ENCODE measurements around the gene SIRT6. TPM values are rescaled to one million over a fixed set of nuclear protein-coding genes. Genes with fewer than 3 reads are reported as not detected.
A peak's percentile ranks its signal among the peaks of the same experiment; 100 is the strongest.

SIRT6 gene
- total and polyA plus RNA-seq, 9 of the 15 experiments (the other 6 are each of a cell fraction or from before 2014, with no cell fraction given), result 1.4 to 41.1 (median 10.2) TPM

DNA sequence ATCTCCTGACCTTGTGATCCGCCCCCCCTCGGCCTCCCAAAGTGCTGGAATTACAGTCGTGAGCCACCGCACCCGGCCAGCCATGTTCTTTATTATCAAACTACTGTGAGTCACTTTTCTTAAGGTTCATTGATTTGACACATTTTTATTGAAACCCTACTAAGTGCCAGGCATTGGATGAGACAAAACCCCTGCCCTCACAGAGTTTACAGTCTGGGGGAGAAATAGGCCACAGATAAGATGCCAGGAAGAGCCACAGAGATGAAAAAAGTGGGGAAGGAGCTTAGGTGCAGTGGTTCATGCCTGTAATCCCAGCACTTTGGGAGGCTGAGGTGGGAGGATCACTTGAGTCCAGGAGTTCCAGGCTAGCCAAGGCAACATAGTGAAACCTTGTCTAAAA is 43.9 kb downstream of the SIRT6 start:
- ChIA-PET CTCF (ENCODE audit: low intra/inter-chr PET ratio) (no interaction called here), POLR2A (no interaction called here)
- H3K27me3 ChIP-seq (ENCODE audit: control insufficient read depth in 2 of 2, insufficient read depth in 2 of 2, low read length in 2 of 2), result peaks cover 0 to 3% of the 10 kb centered on the region in 2 experiments; a peak in 1 of 5 replicates
- no peak overlapping the region for H3K9ac ChIP-seq (ENCODE audit: insufficient read depth in 1 of 2, low read depth in 2 of 2, low read length in 2 of 2)
- FAIRE-seq (no peak), ATAC-seq (no peak), DNase-seq (ENCODE audit: extremely low read depth in 1 of 4, low spot score in 3 of 4) (no peak)
- WGBS (ENCODE audit: insufficient coverage, low coverage, missing lambda C conversion rate), result 64% methylated on average over 5 of the region's 5 CpGs
- no peaks in the 10 kb centered on the region for H3K36me3 ChIP-seq (ENCODE audit: control insufficient read depth, insufficient read depth, low read length)
- TF ChIP-seq FOXA3 (CRISPR knock-in tag; conservative IDR thresholded peaks at IDR 0.05 in 1 of 2, IDR thresholded peaks at IDR 0.05 in 1 of 2) (no peak), ZNF316 (IDR thresholded peaks at IDR 0.05) (peak; percentile 17; the same call in 1 of the 2 replicates), ZKSCAN1 (IDR thresholded peaks at IDR 0.05; ENCODE audit: low read depth, low read length) (peak; percentile 52; the same call in 1 of the 2 replicates)
- H3K9me1 ChIP-seq (ENCODE audit: control insufficient read depth, insufficient read depth, low read length), result no peaks in the 10 kb centered on the region
- H3K4me2 ChIP-seq (ENCODE audit: insufficient read depth, low read length), result no peak overlapping the region
- no peak overlapping the region for H2AFZ ChIP-seq (ENCODE audit: low read depth, low read length)
- peaks cover 0 to 10% of the 10 kb centered on the region in 2 experiments; a peak in 1 of 5 replicates for H3K4me1 ChIP-seq (replicated peaks in 1 of 2; ENCODE audit: control insufficient read depth in 2 of 2, insufficient read depth in 2 of 2, low read length in 2 of 2)
- intact Hi-C loops (cut with micrococcal nuclease) (loop anchor here (5.0 kb wide), 1 partner anchor 151 kb away; the partner anchor contains the start of gene EEF2), in situ Hi-C loops (cut with MboI) (no loop called here)
- no TSS peak for BruUV-seq (replicated peaks)
- no peaks in the 10 kb centered on the region for H3K9me3 ChIP-seq (replicated peaks; ENCODE audit: control insufficient read depth, insufficient read depth, low read depth, low read length)
- no peaks in the 10 kb centered on the region for H4K20me1 ChIP-seq (replicated peaks; ENCODE audit: control insufficient read depth, insufficient read depth, low read length)
- no peak overlapping the region for H3K4me3 ChIP-seq
- H3K27ac ChIP-seq (ENCODE audit: extremely low read depth, low read depth, low read length), result no peak overlapping the region
- H3K79me2 ChIP-seq (ENCODE audit: control insufficient read depth, insufficient read depth, low read length), result no peaks in the 10 kb centered on the region

DNA sequence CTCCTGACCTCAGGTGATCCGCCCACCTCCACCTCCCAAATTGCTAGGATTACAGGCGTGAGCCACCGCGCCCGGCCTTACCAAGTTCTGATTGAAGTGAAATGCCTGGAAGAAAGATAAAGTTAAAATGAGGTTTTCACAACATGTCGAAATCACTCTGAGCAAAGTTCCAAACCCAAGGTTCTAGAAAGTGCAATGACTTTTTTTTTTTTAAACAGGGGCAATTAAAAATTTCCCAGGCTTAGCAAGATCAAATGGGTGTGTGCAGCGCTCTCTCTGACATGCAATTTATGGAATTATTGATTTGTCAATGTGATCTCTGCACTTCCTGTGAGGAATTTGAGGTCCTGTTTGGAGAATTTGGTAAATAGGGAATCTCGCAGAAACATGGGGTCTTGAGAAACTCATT is 45.7 kb downstream of the SIRT6 start:
- no peaks in the 10 kb centered on the region for H3K9me3 ChIP-seq (replicated peaks; ENCODE audit: control insufficient read depth, insufficient read depth, low read depth, low read length)
- no peak for FAIRE-seq
- in situ Hi-C loops (cut with MboI) (no loop called here), intact Hi-C loops (cut with micrococcal nuclease) (loop anchor here (5.0 kb wide), 1 partner anchor 149 kb away; the partner anchor contains the start of gene EEF2)
- H3K79me2 ChIP-seq (ENCODE audit: control insufficient read depth, insufficient read depth, low read length), result no peaks in the 10 kb centered on the region
- ChIA-PET POLR2A (no interaction called here), CTCF (ENCODE audit: low intra/inter-chr PET ratio) (interaction anchor here (0.6 kb wide), 1 partner anchor 146 kb away, joined by 3 read pairs; no protein-coding TSS in a partner anchor)
- no TSS peak for BruUV-seq (replicated peaks)
- no peaks in the 10 kb centered on the region for H3K36me3 ChIP-seq (ENCODE audit: control insufficient read depth, insufficient read depth, low read length)
- no peak for ATAC-seq
- no peaks in the 10 kb centered on the region for H3K9me1 ChIP-seq (ENCODE audit: control insufficient read depth, insufficient read depth, low read length)
- H4K20me1 ChIP-seq (replicated peaks; ENCODE audit: control insufficient read depth, insufficient read depth, low read length), result no peaks in the 10 kb centered on the region
- 19% methylated on average over 8 of the region's 8 CpGs for WGBS (ENCODE audit: insufficient coverage, low coverage, missing lambda C conversion rate)
- H3K27me3 ChIP-seq (ENCODE audit: control insufficient read depth in 2 of 2, insufficient read depth in 2 of 2, low read length in 2 of 2), result peaks cover 0 to 3% of the 10 kb centered on the region in 2 experiments; a peak in 1 of 5 replicates
- peaks cover 0 to 13% of the 10 kb centered on the region in 2 experiments; a peak in 3 of 5 replicates for H3K4me1 ChIP-seq (replicated peaks in 1 of 2; ENCODE audit: control insufficient read depth in 2 of 2, insufficient read depth in 2 of 2, low read length in 2 of 2)
- H3K27ac ChIP-seq (ENCODE audit: extremely low read depth, low read depth, low read length), result no peak overlapping the region
- H3K4me2 ChIP-seq (ENCODE audit: insufficient read depth, low read length), result no peak overlapping the region
- no peak for DNase-seq (ENCODE audit: extremely low read depth in 1 of 4, low spot score in 3 of 4)
- no peak overlapping the region for H2AFZ ChIP-seq (ENCODE audit: low read depth, low read length)
- H3K4me3 ChIP-seq, result no peak overlapping the region
- H3K9ac ChIP-seq (ENCODE audit: insufficient read depth in 1 of 2, low read depth in 2 of 2, low read length in 2 of 2), result no peak overlapping the region
- no peak for TF ChIP-seq ZBED1 (IDR thresholded peaks at IDR 0.05)
- TF ChIP-seq PHB (CRISPR knock-in tag; IDR thresholded peaks at IDR 0.05), result no peak
- no peak for TF ChIP-seq PTRF (tag; IDR thresholded peaks at IDR 0.05)
- no peak for TF ChIP-seq TOE1 (IDR thresholded peaks at IDR 0.05; ENCODE audit: borderline replicate concordance)
- TF ChIP-seq TOE1 (CRISPR knock-in tag; IDR thresholded peaks at IDR 0.05; ENCODE audit: borderline replicate concordance, low read depth), result no peak
- TF ChIP-seq GATAD2B (IDR thresholded peaks at IDR 0.05; ENCODE audit: borderline replicate concordance), result no peak
- no peak for TF ChIP-seq COPS2 (conservative IDR thresholded peaks at IDR 0.05)
- no peak for TF ChIP-seq ZNF3 (CRISPR knock-in tag; IDR thresholded peaks at IDR 0.05)
- no peak for TF ChIP-seq NFIX (CRISPR knock-in tag; IDR thresholded peaks at IDR 0.05; ENCODE audit: low read depth)
- no peak for TF ChIP-seq PRMT5 (CRISPR knock-in tag; IDR thresholded peaks at IDR 0.05)
- no peak for TF ChIP-seq RFX7 (CRISPR knock-in tag; IDR thresholded peaks at IDR 0.05)
- TF ChIP-seq, protein P1, sequence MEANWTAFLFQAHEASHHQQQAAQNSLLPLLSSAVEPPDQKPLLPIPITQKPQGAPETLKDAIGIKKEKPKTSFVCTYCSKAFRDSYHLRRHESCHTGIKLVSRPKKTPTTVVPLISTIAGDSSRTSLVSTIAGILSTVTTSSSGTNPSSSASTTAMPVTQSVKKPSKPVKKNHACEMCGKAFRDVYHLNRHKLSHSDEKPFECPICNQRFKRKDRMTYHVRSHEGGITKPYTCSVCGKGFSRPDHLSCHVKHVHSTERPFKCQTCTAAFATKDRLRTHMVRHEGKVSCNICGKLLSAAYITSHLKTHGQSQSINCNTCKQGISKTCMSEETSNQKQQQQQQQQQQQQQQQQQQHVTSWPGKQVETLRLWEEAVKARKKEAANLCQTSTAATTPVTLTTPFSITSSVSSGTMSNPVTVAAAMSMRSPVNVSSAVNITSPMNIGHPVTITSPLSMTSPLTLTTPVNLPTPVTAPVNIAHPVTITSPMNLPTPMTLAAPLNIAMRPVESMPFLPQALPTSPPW (CRISPR knock-in tag; IDR thresholded peaks at IDR 0.05), result no peak
- TF ChIP-seq POU5F1 (IDR thresholded peaks at IDR 0.05; ENCODE audit: borderline replicate concordance, low read depth, low read length, partially characterized antibody), result no peak
- no peak for TF ChIP-seq ZFP1 (CRISPR knock-in tag; IDR thresholded peaks at IDR 0.05)

Measured in K562 (cell line).